Parathyroid adenoma (tissue), 2 donors: ENCODE data around the gene SPATA9.

Experiments used
- H2AFZ ChIP-seq: fragments of 300-600 bp; sonication (generic); one replicate; pipeline ENCODE4 v1.7.0; 2017; ENCODE audit warnings: antibody characterized with exemption, mild to moderate bottlenecking
- H3K27ac ChIP-seq: fragments of 300-600 bp; sonication (generic); one replicate; pipeline ENCODE4 v1.7.0; 2017
- H3K27me3 ChIP-seq: fragments of 300-600 bp; sonication (generic); one replicate; pipeline ENCODE4 v1.7.0; 2017; ENCODE audit warnings: low read length; ENCODE audit not compliant: control insufficient read depth, insufficient read depth
- H3K36me3 ChIP-seq: fragments of 300-600 bp; sonication (generic); one replicate; pipeline ENCODE4 v1.7.0; 2017; ENCODE audit warnings: low read length; ENCODE audit not compliant: control insufficient read depth, insufficient read depth
- H3K4me1 ChIP-seq: fragments of 300-600 bp; sonication (generic); one replicate; pipeline ENCODE4 v1.7.0; 2017; ENCODE audit warnings: control low read depth
- H3K4me2 ChIP-seq: fragments of 300-600 bp; sonication (generic); one replicate; pipeline ENCODE4 v1.7.0; 2017; ENCODE audit warnings: low read length
- H3K4me3 ChIP-seq: fragments of 300-600 bp; sonication (generic); one replicate; pipeline ENCODE4 v1.7.0; 2017; ENCODE audit warnings: low read depth, low read length
- H3K79me2 ChIP-seq: fragments of 300-600 bp; sonication (generic); one replicate; pipeline ENCODE4 v1.7.0; 2017; ENCODE audit warnings: control low read depth
- H3K9ac ChIP-seq: fragments of 300-600 bp; sonication (generic); one replicate; pipeline ENCODE4 v1.7.0; 2017; ENCODE audit warnings: mild to moderate bottlenecking
- H3K9me3 ChIP-seq: fragments of 300-600 bp; sonication (generic); one replicate; pipeline ENCODE4 v1.7.0; 2017; ENCODE audit warnings: low read length; ENCODE audit not compliant: control insufficient read depth
- TF ChIP-seq, protein P1 (sequence below): fragments of 300-600 bp; sonication (generic); IDR thresholded peaks from one replicate; pipeline ENCODE4 v1.7.0; 2017; ENCODE audit warnings: antibody characterized with exemption, mild to moderate bottlenecking
- donor health status: primary hyperparathyroidism.

SPATA9 gene

DNA sequence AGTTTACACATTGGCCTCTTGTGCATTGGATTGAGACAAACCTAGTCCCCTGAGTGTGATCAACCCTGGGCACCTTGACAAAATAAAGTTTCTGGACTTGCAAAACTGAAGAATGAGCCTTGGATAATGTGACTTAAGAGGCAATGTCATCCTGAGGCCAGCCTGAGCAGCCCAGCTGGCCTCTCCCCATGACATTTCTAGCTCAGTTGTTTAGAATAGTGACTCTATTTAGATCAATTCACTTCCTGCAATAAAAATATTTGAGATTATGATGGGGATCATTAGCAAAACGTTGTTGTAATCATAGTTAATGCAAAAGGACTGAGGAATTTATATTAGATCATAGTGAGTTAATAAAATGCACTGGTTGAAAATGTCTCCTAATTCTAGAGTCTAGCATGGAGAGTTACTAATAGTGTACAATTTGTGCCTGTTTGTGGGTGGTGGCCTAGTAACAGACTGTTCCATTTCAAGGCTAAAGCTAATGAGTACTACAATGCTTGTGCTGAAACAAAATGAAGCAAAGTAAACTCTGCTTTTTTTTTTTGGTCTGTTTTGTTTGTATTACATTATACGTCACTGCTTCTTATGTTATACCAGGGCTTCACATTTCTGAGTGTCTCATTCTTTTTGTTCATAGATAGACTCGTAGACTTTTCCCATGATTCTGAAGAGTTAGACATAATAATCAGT lies 37.4 kb upstream of the SPATA9 start:
- H3K4me2 ChIP-seq: no peak overlapping the region
- no peak overlapping the region for H3K4me3 ChIP-seq
- no peak overlapping the region for H3K9ac ChIP-seq
- no peak overlapping the region for H2AFZ ChIP-seq
- no peaks in the 10 kb centered on the region for H3K4me1 ChIP-seq
- H3K9me3 ChIP-seq: no peaks in the 10 kb centered on the region
- no peak overlapping the region for H3K27ac ChIP-seq
- no peaks in the 10 kb centered on the region for H3K79me2 ChIP-seq
- no peaks in the 10 kb centered on the region for H3K36me3 ChIP-seq
- H3K27me3 ChIP-seq: no peaks in the 10 kb centered on the region
- TF ChIP-seq, protein P1, sequence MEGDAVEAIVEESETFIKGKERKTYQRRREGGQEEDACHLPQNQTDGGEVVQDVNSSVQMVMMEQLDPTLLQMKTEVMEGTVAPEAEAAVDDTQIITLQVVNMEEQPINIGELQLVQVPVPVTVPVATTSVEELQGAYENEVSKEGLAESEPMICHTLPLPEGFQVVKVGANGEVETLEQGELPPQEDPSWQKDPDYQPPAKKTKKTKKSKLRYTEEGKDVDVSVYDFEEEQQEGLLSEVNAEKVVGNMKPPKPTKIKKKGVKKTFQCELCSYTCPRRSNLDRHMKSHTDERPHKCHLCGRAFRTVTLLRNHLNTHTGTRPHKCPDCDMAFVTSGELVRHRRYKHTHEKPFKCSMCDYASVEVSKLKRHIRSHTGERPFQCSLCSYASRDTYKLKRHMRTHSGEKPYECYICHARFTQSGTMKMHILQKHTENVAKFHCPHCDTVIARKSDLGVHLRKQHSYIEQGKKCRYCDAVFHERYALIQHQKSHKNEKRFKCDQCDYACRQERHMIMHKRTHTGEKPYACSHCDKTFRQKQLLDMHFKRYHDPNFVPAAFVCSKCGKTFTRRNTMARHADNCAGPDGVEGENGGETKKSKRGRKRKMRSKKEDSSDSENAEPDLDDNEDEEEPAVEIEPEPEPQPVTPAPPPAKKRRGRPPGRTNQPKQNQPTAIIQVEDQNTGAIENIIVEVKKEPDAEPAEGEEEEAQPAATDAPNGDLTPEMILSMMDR: no peak

DNA sequence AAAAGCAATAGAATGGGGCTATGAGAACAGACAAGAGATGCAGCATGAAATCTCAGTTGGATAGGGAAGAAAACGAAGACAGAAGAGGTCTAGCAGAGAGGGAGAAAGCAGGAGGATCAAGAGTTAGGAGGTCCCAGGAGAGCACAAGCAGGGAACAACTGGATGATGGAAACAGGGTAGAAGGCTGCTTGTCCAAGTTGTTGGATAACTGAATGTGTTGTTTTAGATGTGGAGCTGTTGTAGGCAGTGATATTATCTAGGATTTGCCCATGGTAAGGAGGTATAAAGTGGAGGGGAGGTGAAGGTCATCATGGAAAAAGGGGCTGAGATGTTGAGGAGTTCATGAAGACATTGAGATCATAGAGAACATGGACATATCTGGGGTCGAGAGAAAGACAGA lies 35.9 kb upstream of the SPATA9 start:
- Histone ChIP-seq H3K9me3 (no peaks in the 10 kb centered on the region), H3K27ac (no peak overlapping the region), H3K27me3 (no peaks in the 10 kb centered on the region), H3K4me2 (no peak overlapping the region), H3K4me1 (no peaks in the 10 kb centered on the region), H2AFZ (no peak overlapping the region), H3K4me3 (no peak overlapping the region), H3K79me2 (no peaks in the 10 kb centered on the region), H3K9ac (no peak overlapping the region), H3K36me3 (no peaks in the 10 kb centered on the region)
- TF ChIP-seq, protein P1: no peak

DNA sequence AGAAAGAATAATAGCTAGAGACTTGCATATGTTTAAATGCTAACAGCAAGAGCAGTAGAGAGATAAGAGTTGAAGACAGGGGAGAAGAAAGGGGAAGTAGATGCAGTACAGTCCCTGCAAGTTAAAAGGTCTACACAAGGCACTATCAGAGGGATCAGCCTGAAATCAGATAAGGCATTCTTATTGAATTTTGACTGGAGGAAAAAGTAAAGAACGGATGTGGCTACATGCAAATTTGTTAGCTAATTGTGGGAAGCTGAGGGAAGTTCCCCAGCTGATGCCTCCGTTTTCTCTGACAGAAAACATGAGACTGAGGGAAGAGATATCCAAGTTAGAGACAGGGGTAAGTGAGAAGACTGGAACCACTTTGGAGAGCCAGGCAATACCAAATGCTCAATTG lies 35.4 kb upstream of the SPATA9 start:
- H3K36me3 ChIP-seq: no peaks in the 10 kb centered on the region
- no peak overlapping the region for H3K4me2 ChIP-seq
- no peaks in the 10 kb centered on the region for H3K4me1 ChIP-seq
- no peaks in the 10 kb centered on the region for H3K79me2 ChIP-seq
- no peak overlapping the region for H3K27ac ChIP-seq
- H2AFZ ChIP-seq: peak overlapping the region; percentile 11
- no peak overlapping the region for H3K9ac ChIP-seq
- H3K9me3 ChIP-seq: no peaks in the 10 kb centered on the region
- H3K27me3 ChIP-seq: no peaks in the 10 kb centered on the region
- H3K4me3 ChIP-seq: no peak overlapping the region
- TF ChIP-seq, protein P1: no peak

- Histone ChIP-seq H3K9me3 (no peaks in the 10 kb centered on the region), H3K9ac (no peak overlapping the region), H3K4me1 (no peaks in the 10 kb centered on the region), H3K36me3 (no peaks in the 10 kb centered on the region), H3K4me3 (no peak overlapping the region), H3K4me2 (no peak overlapping the region), H3K79me2 (no peaks in the 10 kb centered on the region), H2AFZ (no peak overlapping the region), H3K27ac (no peak overlapping the region), H3K27me3 (no peaks in the 10 kb centered on the region)
- TF ChIP-seq, protein P1: no peak
Observed at GRCh38 chr5:95717439-95717838, 34.6 kb upstream of the SPATA9 start.
